ENCODE data around the gene DGKB.

GRCh38 chr7:14697684-14698083 lies 204.9 kb downstream of the DGKB start:
- TF ChIP-seq, protein P1, sequence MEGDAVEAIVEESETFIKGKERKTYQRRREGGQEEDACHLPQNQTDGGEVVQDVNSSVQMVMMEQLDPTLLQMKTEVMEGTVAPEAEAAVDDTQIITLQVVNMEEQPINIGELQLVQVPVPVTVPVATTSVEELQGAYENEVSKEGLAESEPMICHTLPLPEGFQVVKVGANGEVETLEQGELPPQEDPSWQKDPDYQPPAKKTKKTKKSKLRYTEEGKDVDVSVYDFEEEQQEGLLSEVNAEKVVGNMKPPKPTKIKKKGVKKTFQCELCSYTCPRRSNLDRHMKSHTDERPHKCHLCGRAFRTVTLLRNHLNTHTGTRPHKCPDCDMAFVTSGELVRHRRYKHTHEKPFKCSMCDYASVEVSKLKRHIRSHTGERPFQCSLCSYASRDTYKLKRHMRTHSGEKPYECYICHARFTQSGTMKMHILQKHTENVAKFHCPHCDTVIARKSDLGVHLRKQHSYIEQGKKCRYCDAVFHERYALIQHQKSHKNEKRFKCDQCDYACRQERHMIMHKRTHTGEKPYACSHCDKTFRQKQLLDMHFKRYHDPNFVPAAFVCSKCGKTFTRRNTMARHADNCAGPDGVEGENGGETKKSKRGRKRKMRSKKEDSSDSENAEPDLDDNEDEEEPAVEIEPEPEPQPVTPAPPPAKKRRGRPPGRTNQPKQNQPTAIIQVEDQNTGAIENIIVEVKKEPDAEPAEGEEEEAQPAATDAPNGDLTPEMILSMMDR (conservative IDR thresholded peaks at IDR 0.05), result no peak
- TF ChIP-seq EZH2 (IDR thresholded peaks at IDR 0.05; ENCODE audit: low read depth), result no peak

All from PC-9 (cell line).